BLaER1 treated with 17β-estradiol and CSF1 and Interleukin-3, amounts not matched to agents 10 nM and 100 nM (cell line): Measurements from ENCODE around the gene PXK.

ENCODE experiments used
- H3K27ac ChIP-seq, 11 experiments: shearing (Covaris generic); formaldehyde crosslinking; 2 replicates each; pipeline ENCODE4 v1.8.1; 2022
- H3K27me3 ChIP-seq, 11 experiments: shearing (Covaris generic); formaldehyde crosslinking; 2 replicates each; pipeline ENCODE4 v1.8.1; 2022
- H3K36me3 ChIP-seq, 11 experiments: shearing (Covaris generic); formaldehyde crosslinking; 2 replicates each; pipeline ENCODE4 v1.8.1; 2022
- H3K4me1 ChIP-seq, 10 experiments: shearing (Covaris generic); formaldehyde crosslinking; 2 replicates each; pipeline ENCODE4 v1.8.1; 2022
- H3K4me2 ChIP-seq, 11 experiments: shearing (Covaris generic); formaldehyde crosslinking; 2 replicates each; pipeline ENCODE4 v1.8.1; 2022
- H3K4me3 ChIP-seq, 10 experiments: shearing (Covaris generic); formaldehyde crosslinking; 2 replicates each; pipeline ENCODE4 v1.8.1; 2022
- H3K9ac ChIP-seq, 11 experiments: shearing (Covaris generic); formaldehyde crosslinking; 2 replicates each; pipeline ENCODE4 v1.8.1; 2022
- H3K9me3 ChIP-seq, 11 experiments: shearing (Covaris generic); formaldehyde crosslinking; replicated peaks in 1 of 11; 2 replicates each; pipeline ENCODE4 v1.8.1; 2022
- H4K20me1 ChIP-seq, 11 experiments: shearing (Covaris generic); formaldehyde crosslinking; 2 replicates each; pipeline ENCODE4 v1.8.1; 2022
- Cebpa-rat ChIP-seq, 11 experiments: shearing (Covaris generic); IDR thresholded peaks; 2 replicates each; pipeline ENCODE4 v1.8.1; 2022

The PXK gene

GRCh38 chr3:58308728-58309127 lies 24.0 kb upstream of the PXK start:
- H3K9ac ChIP-seq = peak overlapping the region in 10 of 11 experiments; percentile 84 to 98 (median 94); a peak in 18 of 22 replicates
- TF ChIP-seq Cebpa-rat (IDR thresholded peaks at IDR 0.05) = no peak
- H3K36me3 ChIP-seq = peaks cover 52 to 60% (median 59%) of the 10 kb centered on the region in 11 experiments

GRCh38 chr3:58317811-58318210 lies 14.9 kb upstream of the PXK start:
- Histone ChIP-seq H4K20me1 (peaks cover 0 to 89% (median 69%) of the 10 kb centered on the region in 11 experiments; a peak in 19 of 22 replicates), H3K4me3 (no peak overlapping the region), H3K4me1 (peaks cover 0 to 38% (median 8%) of the 10 kb centered on the region in 10 experiments; a peak in 10 of 20 replicates), H3K4me2 (peak overlapping the region in 4 of 11 experiments; percentile 32 to 75 (median 58); a peak in 8 of 22 replicates), H3K36me3 (peaks cover 70 to 100% (median 84%) of the 10 kb centered on the region in 11 experiments), H3K27me3 (no peaks in the 10 kb centered on the region), H3K9me3 (no peaks in the 10 kb centered on the region), H3K27ac (peak overlapping the region in 5 of 11 experiments; percentile 15 to 52 (median 30); a peak in 7 of 22 replicates), H3K9ac (0 out of 22 replicates have a peak overlapping the region, but pooled peaks of 1 of the 11 experiments have one; percentile 5)
- TF ChIP-seq Cebpa-rat (IDR thresholded peaks at IDR 0.05) = no peak

More at GRCh38 chr3:58308728-58309127, 24.0 kb upstream of the PXK start:
- Histone ChIP-seq H3K9me3 (no peaks in the 10 kb centered on the region), H3K27me3 (no peaks in the 10 kb centered on the region), H3K4me2 (peak overlapping the region; percentile 90 to 98 (median 95); a peak in 20 of 22 replicates), H4K20me1 (peaks cover 38 to 65% (median 58%) of the 10 kb centered on the region in 11 experiments; a peak in 21 of 22 replicates), H3K27ac (peak overlapping the region in 1 of 11 experiments; percentile 10; a peak in 2 of 22 replicates), H3K4me3 (no peak overlapping the region), H3K4me1 (peaks cover 16 to 26% (median 21%) of the 10 kb centered on the region in 10 experiments)

GRCh38 chr3:58321791-58322190 lies 10.9 kb upstream of the PXK start:
- no peak overlapping the region for H3K4me2 ChIP-seq
- no peaks in the 10 kb centered on the region for H3K27me3 ChIP-seq
- H3K36me3 ChIP-seq = peaks cover 30 to 62% (median 45%) of the 10 kb centered on the region in 11 experiments
- no peaks in the 10 kb centered on the region for H3K9me3 ChIP-seq
- no peak overlapping the region for H3K27ac ChIP-seq
- no peak overlapping the region for H3K4me3 ChIP-seq
- H3K9ac ChIP-seq = no peak overlapping the region
- H4K20me1 ChIP-seq = peaks cover 0 to 50% (median 32%) of the 10 kb centered on the region in 11 experiments; a peak in 18 of 22 replicates
- TF ChIP-seq Cebpa-rat (IDR thresholded peaks at IDR 0.05) = no peak
- peaks cover 16 to 45% (median 25%) of the 10 kb centered on the region in 10 experiments for H3K4me1 ChIP-seq

GRCh38 chr3:58322793-58323192 lies 9.9 kb upstream of the PXK start:
- no peak overlapping the region for H3K4me3 ChIP-seq
- H4K20me1 ChIP-seq = peaks cover 0 to 40% (median 25%) of the 10 kb centered on the region in 11 experiments; a peak in 16 of 22 replicates
- peaks cover 16 to 35% (median 26%) of the 10 kb centered on the region in 10 experiments for H3K4me1 ChIP-seq
- no peak overlapping the region for H3K9ac ChIP-seq
- peaks cover 21 to 52% (median 35%) of the 10 kb centered on the region in 11 experiments for H3K36me3 ChIP-seq
- no peaks in the 10 kb centered on the region for H3K9me3 ChIP-seq
- H3K4me2 ChIP-seq = no peak overlapping the region
- TF ChIP-seq Cebpa-rat (IDR thresholded peaks at IDR 0.05) = no peak
- no peaks in the 10 kb centered on the region for H3K27me3 ChIP-seq
- H3K27ac ChIP-seq = no peak overlapping the region

GRCh38 chr3:58323529-58324390 lies 8.9 kb upstream of the PXK start:
- H3K9ac ChIP-seq = no peak overlapping the region
- peaks cover 0 to 30% (median 15%) of the 10 kb centered on the region in 11 experiments; a peak in 14 of 22 replicates for H4K20me1 ChIP-seq
- TF ChIP-seq Cebpa-rat (IDR thresholded peaks at IDR 0.05) = no peak
- no peaks in the 10 kb centered on the region for H3K9me3 ChIP-seq
- H3K27me3 ChIP-seq = no peaks in the 10 kb centered on the region
- no peak overlapping the region for H3K4me2 ChIP-seq
- no peak overlapping the region for H3K4me3 ChIP-seq
- peaks cover 11 to 42% (median 25%) of the 10 kb centered on the region in 11 experiments for H3K36me3 ChIP-seq
- H3K4me1 ChIP-seq = peaks cover 12 to 27% (median 24%) of the 10 kb centered on the region in 10 experiments
- H3K27ac ChIP-seq = no peak overlapping the region

- peaks cover 0 to 21% (median 12%) of the 10 kb centered on the region in 11 experiments; a peak in 12 of 22 replicates for H4K20me1 ChIP-seq
- H3K27me3 ChIP-seq = no peaks in the 10 kb centered on the region
- H3K27ac ChIP-seq = peak overlapping the region in 7 of 11 experiments; percentile 0 to 52 (median 24); a peak in 8 of 22 replicates
- H3K4me3 ChIP-seq = no peak overlapping the region
- H3K4me1 ChIP-seq = peaks cover 11 to 27% (median 24%) of the 10 kb centered on the region in 10 experiments
- H3K9me3 ChIP-seq = no peaks in the 10 kb centered on the region
- no peak for TF ChIP-seq Cebpa-rat (IDR thresholded peaks at IDR 0.05)
- peaks cover 2 to 33% (median 16%) of the 10 kb centered on the region in 11 experiments; a peak in 17 of 22 replicates for H3K36me3 ChIP-seq
- H3K4me2 ChIP-seq = peak overlapping the region; percentile 15 to 66 (median 47)
- H3K9ac ChIP-seq = peak overlapping the region in 2 of 11 experiments; percentile 5 to 33; a peak in 3 of 22 replicates
Observed at GRCh38 chr3:58324391-58325390, 8.0 kb upstream of the PXK start.

GRCh38 chr3:58325525-58325992 lies 7.1 kb upstream of the PXK start:
- H3K9me3 ChIP-seq = no peaks in the 10 kb centered on the region
- peaks cover 0 to 17% (median 9%) of the 10 kb centered on the region in 11 experiments; a peak in 12 of 22 replicates for H4K20me1 ChIP-seq
- TF ChIP-seq Cebpa-rat (IDR thresholded peaks at IDR 0.05) = no peak
- H3K4me3 ChIP-seq = no peak overlapping the region
- peak overlapping the region in 9 of 11 experiments; percentile 0 to 52 (median 24); a peak in 9 of 22 replicates for H3K27ac ChIP-seq
- no peaks in the 10 kb centered on the region for H3K27me3 ChIP-seq
- peaks cover 0 to 24% (median 10%) of the 10 kb centered on the region in 11 experiments; a peak in 11 of 22 replicates for H3K36me3 ChIP-seq
- H3K9ac ChIP-seq = peak overlapping the region in 1 of 11 experiments; percentile 5; a peak in 1 of 22 replicates
- peak overlapping the region; percentile 15 to 66 (median 47) for H3K4me2 ChIP-seq
- peaks cover 14 to 30% (median 26%) of the 10 kb centered on the region in 10 experiments for H3K4me1 ChIP-seq
